Measurements from ENCODE around the gene MT1B. TPM values are rescaled to one million over a fixed set of nuclear protein-coding genes. Genes with fewer than 3 reads are reported as not detected.

The MT1B gene
- total and polyA plus RNA-seq, 9 of the 15 experiments (the other 6 are each of a cell fraction or from before 2014, with no cell fraction given) = not detected

GRCh38 chr16:56686758-56687157, 35.1 kb downstream of the MT1B start:
- Histone ChIP-seq H3K9ac (ENCODE audit: insufficient read depth in 1 of 2, low read depth in 2 of 2, low read length in 2 of 2) (no peak overlapping the region), H3K36me3 (ENCODE audit: control insufficient read depth, insufficient read depth, low read length) (no peaks in the 10 kb centered on the region), H4K20me1 (replicated peaks; ENCODE audit: control insufficient read depth, insufficient read depth, low read length) (no peaks in the 10 kb centered on the region), H2AFZ (ENCODE audit: low read depth, low read length) (no peak overlapping the region), H3K27ac (ENCODE audit: extremely low read depth, low read depth, low read length) (no peak overlapping the region), H3K4me3 (no peak overlapping the region), H3K27me3 (ENCODE audit: control insufficient read depth in 2 of 2, insufficient read depth in 2 of 2, low read length in 2 of 2) (peaks cover 7 to 51% of the 10 kb centered on the region in 2 experiments; a peak in 4 of 5 replicates), H3K9me3 (replicated peaks; ENCODE audit: control insufficient read depth, insufficient read depth, low read depth, low read length) (no peaks in the 10 kb centered on the region), H3K4me2 (ENCODE audit: insufficient read depth, low read length) (no peak overlapping the region), H3K79me2 (ENCODE audit: control insufficient read depth, insufficient read depth, low read length) (no peaks in the 10 kb centered on the region), H3K4me1 (replicated peaks in 1 of 2; ENCODE audit: control insufficient read depth in 2 of 2, insufficient read depth in 2 of 2, low read length in 2 of 2) (peaks cover 6 to 12% of the 10 kb centered on the region in 2 experiments; a peak in 3 of 5 replicates), H3K9me1 (ENCODE audit: control insufficient read depth, insufficient read depth, low read length) (no peaks in the 10 kb centered on the region)
- DNase-seq (ENCODE audit: extremely low read depth in 1 of 4, low spot score in 3 of 4) (no peak), ATAC-seq (no peak), FAIRE-seq (no peak)
- intact Hi-C loops (cut with micrococcal nuclease) (no loop called here), in situ Hi-C loops (cut with MboI) (no loop called here)
- TF ChIP-seq ZBTB12 (CRISPR knock-in tag; IDR thresholded peaks at IDR 0.05) (no peak), THRB (CRISPR knock-in tag; conservative IDR thresholded peaks at IDR 0.05) (no peak), TEAD4 (IDR thresholded peaks at IDR 0.05; ENCODE audit: low read length) (no peak), TEAD4 (CRISPR knock-in tag; IDR thresholded peaks at IDR 0.05; ENCODE audit: borderline replicate concordance) (no peak), CBX5 (IDR thresholded peaks at IDR 0.05; ENCODE audit: borderline replicate concordance, low read depth) (no peak), AFF1 (IDR thresholded peaks at IDR 0.05; ENCODE audit: low read depth in 1 of 2, partially characterized antibody in 2 of 2) (no peak), NFRKB (IDR thresholded peaks at IDR 0.05; ENCODE audit: low read depth) (no peak), PPARD (CRISPR knock-in tag; IDR thresholded peaks at IDR 0.05) (no peak), MTA1 (IDR thresholded peaks at IDR 0.05; ENCODE audit: borderline replicate concordance) (no peak)
- ChIA-PET POLR2A (no interaction called here), CTCF (ENCODE audit: low intra/inter-chr PET ratio) (no interaction called here)
- no TSS peak for BruUV-seq (replicated peaks)
- 1% methylated on average over 7 of the region's 7 CpGs for WGBS (ENCODE audit: insufficient coverage, low coverage, missing lambda C conversion rate)
